Large intestine (tissue), 3 donors: ENCODE results near the gene COMMD1. TPM values are rescaled to one million over a fixed set of nuclear protein-coding genes. Genes with fewer than 3 reads are reported as not detected.

Experiments
- DNase-seq, 2 donors: peaks; one replicate each; pipeline versions ENCODE4 v3.0.0 to v3.0.0-alpha.2; 2013
- H3K27ac ChIP-seq: one replicate; pipeline ENCODE4 v1.5.1; 2013; ENCODE audit warnings: low read length
- H3K27me3 ChIP-seq: 2 replicates; pipeline ENCODE4 v1.6.1; 2013; ENCODE audit warnings: low read length; ENCODE audit not compliant: control insufficient read depth, insufficient read depth
- H3K36me3 ChIP-seq: 2 replicates; pipeline ENCODE4 v1.6.1; 2013; ENCODE audit warnings: low read length; ENCODE audit not compliant: control insufficient read depth, insufficient read depth
- H3K4me1 ChIP-seq: one replicate; pipeline ENCODE4 v1.6.1; 2013; ENCODE audit warnings: low read length; ENCODE audit not compliant: control insufficient read depth, insufficient read depth
- H3K4me3 ChIP-seq: one replicate; pipeline ENCODE4 v1.5.1; 2013; ENCODE audit warnings: low read length
- H3K9me3 ChIP-seq: one replicate; pipeline ENCODE4 v1.6.1; 2013; ENCODE audit warnings: mild to moderate bottlenecking, low read depth, low read length, moderate library complexity; ENCODE audit not compliant: control insufficient read depth
- WGBS: methylation state at CpG from one replicate; pipeline ENCODE4 v1.1.5; 2013; ENCODE audit warnings: low lambda C conversion rate; ENCODE audit not compliant: insufficient coverage; 5-methylcytosine and 5-hydroxymethylcytosine counted together
- polyA plus RNA-seq: library from polyadenylated mRNA; unstranded; fragments of 120-200 nt; gene quantifications from one replicate; pipeline ENCODE4 v1.2.1, GENCODE V29; 2013

COMMD1 gene
- polyA plus RNA-seq, 1 donor = 38.4 TPM

- no CpG with 5 or more reads among the region's 5 CpGs for WGBS
- Histone ChIP-seq H3K9me3 (peaks cover 5% of the 10 kb centered on the region), H3K27me3 (no peaks in the 10 kb centered on the region), H3K4me1 (peaks cover 6% of the 10 kb centered on the region), H3K36me3 (no peaks in the 10 kb centered on the region), H3K4me3 (no peak overlapping the region), H3K27ac (peak overlapping the region; percentile 73)
- peak; percentile 68 to 91 for DNase-seq
These were observed 56.9 kb downstream of the COMMD1 start for GRCh38 chr2:61962095-61962984.

- H3K36me3 ChIP-seq = no peaks in the 10 kb centered on the region
- 60% methylated on average over 1 of the region's 2 CpGs for WGBS
- no peaks in the 10 kb centered on the region for H3K27me3 ChIP-seq
- no peaks in the 10 kb centered on the region for H3K9me3 ChIP-seq
- DNase-seq = no peak
- no peak overlapping the region for H3K27ac ChIP-seq
- H3K4me3 ChIP-seq = no peak overlapping the region
- H3K4me1 ChIP-seq = peaks cover 6% of the 10 kb centered on the region
These were observed 60.7 kb downstream of the COMMD1 start for GRCh38 chr2:61966087-61966727.

- DNase-seq = no peak
- H3K4me1 ChIP-seq = peaks cover 4% of the 10 kb centered on the region
- 83% methylated on average over 1 of the region's 1 CpG for WGBS
- H3K27ac ChIP-seq = no peak overlapping the region
- no peaks in the 10 kb centered on the region for H3K9me3 ChIP-seq
- no peak overlapping the region for H3K4me3 ChIP-seq
- no peaks in the 10 kb centered on the region for H3K36me3 ChIP-seq
- no peaks in the 10 kb centered on the region for H3K27me3 ChIP-seq
These were observed 61.8 kb downstream of the COMMD1 start for GRCh38 chr2:61967262-61967661.

GRCh38 chr2:61969376-61969775 lies 63.9 kb downstream of the COMMD1 start:
- no peaks in the 10 kb centered on the region for H3K36me3 ChIP-seq
- DNase-seq = no peak
- no peak overlapping the region for H3K27ac ChIP-seq
- 67% methylated on average over 1 of the region's 1 CpG for WGBS
- no peaks in the 10 kb centered on the region for H3K27me3 ChIP-seq
- no peaks in the 10 kb centered on the region for H3K4me1 ChIP-seq
- H3K4me3 ChIP-seq = no peak overlapping the region
- no peaks in the 10 kb centered on the region for H3K9me3 ChIP-seq

- no peaks in the 10 kb centered on the region for H3K36me3 ChIP-seq
- H3K27me3 ChIP-seq = no peaks in the 10 kb centered on the region
- no peaks in the 10 kb centered on the region for H3K9me3 ChIP-seq
- H3K27ac ChIP-seq = no peak overlapping the region
- no peak for DNase-seq
- H3K4me3 ChIP-seq = no peak overlapping the region
- 56% methylated on average over 3 of the region's 14 CpGs for WGBS
- no peaks in the 10 kb centered on the region for H3K4me1 ChIP-seq
These were observed 65.5 kb downstream of the COMMD1 start for GRCh38 chr2:61970807-61971556.

GRCh38 chr2:61978522-61978921 lies 73.0 kb downstream of the COMMD1 start:
- Histone ChIP-seq H3K27ac (no peak overlapping the region), H3K36me3 (no peaks in the 10 kb centered on the region), H3K4me1 (no peaks in the 10 kb centered on the region), H3K9me3 (no peaks in the 10 kb centered on the region), H3K27me3 (no peaks in the 10 kb centered on the region), H3K4me3 (no peak overlapping the region)
- DNase-seq = peak in 1 of 2 donors; percentile 17

GRCh38 chr2:61980758-61981157 lies 75.3 kb downstream of the COMMD1 start:
- H3K27ac ChIP-seq = no peak overlapping the region
- DNase-seq = no peak
- no peaks in the 10 kb centered on the region for H3K9me3 ChIP-seq
- H3K36me3 ChIP-seq = no peaks in the 10 kb centered on the region
- no peak overlapping the region for H3K4me3 ChIP-seq
- no peaks in the 10 kb centered on the region for H3K27me3 ChIP-seq
- WGBS = no CpG with 5 or more reads among the region's 1 CpG
- H3K4me1 ChIP-seq = no peaks in the 10 kb centered on the region

GRCh38 chr2:61984682-61985081 lies 79.2 kb downstream of the COMMD1 start:
- Histone ChIP-seq H3K27ac (no peak overlapping the region), H3K4me3 (no peak overlapping the region), H3K36me3 (no peaks in the 10 kb centered on the region), H3K9me3 (no peaks in the 10 kb centered on the region), H3K4me1 (no peaks in the 10 kb centered on the region), H3K27me3 (no peaks in the 10 kb centered on the region)
- WGBS = no CpG with 5 or more reads among the region's 1 CpG
- DNase-seq = no peak

GRCh38 chr2:61988462-61989366 lies 83.2 kb downstream of the COMMD1 start:
- Histone ChIP-seq H3K27ac (no peak overlapping the region), H3K9me3 (no peaks in the 10 kb centered on the region), H3K36me3 (no peaks in the 10 kb centered on the region), H3K4me3 (no peak overlapping the region), H3K27me3 (no peaks in the 10 kb centered on the region), H3K4me1 (no peaks in the 10 kb centered on the region)
- no peak for DNase-seq
- WGBS = no CpG with 5 or more reads among the region's 6 CpGs
